IPS DF 6.9 (cell line): ENCODE data around the gene SS18.
"Not testable (repeated sequence)": the region's sequence is repeated elsewhere in the genome, so short reads cannot be mapped to it uniquely, and the experiment has no call there.

Experiments used
- DNase-seq: peaks from one replicate; pipeline ENCODE4 v3.0.0-alpha.2; 2013; ENCODE audit warnings: low read depth, low spot score
- H3K27ac ChIP-seq: one replicate; pipeline ENCODE4 v1.5.1; 2013; ENCODE audit warnings: low read length, control low read depth
- H3K27me3 ChIP-seq: 2 replicates; pipeline ENCODE4 v1.6.1; 2013; ENCODE audit warnings: mild to moderate bottlenecking, low read length; ENCODE audit not compliant: control insufficient read depth, insufficient read depth
- H3K36me3 ChIP-seq: 2 replicates; pipeline ENCODE4 v1.6.1; 2013; ENCODE audit warnings: low read length; ENCODE audit not compliant: control insufficient read depth, insufficient read depth
- H3K4me1 ChIP-seq: 2 replicates; pipeline ENCODE4 v1.6.1; 2013; ENCODE audit warnings: low read length; ENCODE audit not compliant: control insufficient read depth, insufficient read depth
- H3K4me3 ChIP-seq: 2 replicates; pipeline ENCODE4 v1.5.1; 2013; ENCODE audit warnings: mild to moderate bottlenecking, low read length
- H3K9me3 ChIP-seq: 2 replicates; pipeline ENCODE4 v1.6.1; 2013; ENCODE audit warnings: low read length, inconsistent platforms; ENCODE audit not compliant: control insufficient read depth, insufficient read depth
- WGBS: extraction: QIAGEN DNeasy Blood & Tissue Kit; methylation state at CpG from one replicate; pipeline ENCODE4 v1.1.7; 2013; ENCODE audit warnings: mixed read lengths, missing lambda C conversion rate; ENCODE audit not compliant: insufficient read length, insufficient coverage; 5-methylcytosine and 5-hydroxymethylcytosine counted together

The SS18 gene, protein sequence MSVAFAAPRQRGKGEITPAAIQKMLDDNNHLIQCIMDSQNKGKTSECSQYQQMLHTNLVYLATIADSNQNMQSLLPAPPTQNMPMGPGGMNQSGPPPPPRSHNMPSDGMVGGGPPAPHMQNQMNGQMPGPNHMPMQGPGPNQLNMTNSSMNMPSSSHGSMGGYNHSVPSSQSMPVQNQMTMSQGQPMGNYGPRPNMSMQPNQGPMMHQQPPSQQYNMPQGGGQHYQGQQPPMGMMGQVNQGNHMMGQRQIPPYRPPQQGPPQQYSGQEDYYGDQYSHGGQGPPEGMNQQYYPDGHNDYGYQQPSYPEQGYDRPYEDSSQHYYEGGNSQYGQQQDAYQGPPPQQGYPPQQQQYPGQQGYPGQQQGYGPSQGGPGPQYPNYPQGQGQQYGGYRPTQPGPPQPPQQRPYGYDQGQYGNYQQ

DNA sequence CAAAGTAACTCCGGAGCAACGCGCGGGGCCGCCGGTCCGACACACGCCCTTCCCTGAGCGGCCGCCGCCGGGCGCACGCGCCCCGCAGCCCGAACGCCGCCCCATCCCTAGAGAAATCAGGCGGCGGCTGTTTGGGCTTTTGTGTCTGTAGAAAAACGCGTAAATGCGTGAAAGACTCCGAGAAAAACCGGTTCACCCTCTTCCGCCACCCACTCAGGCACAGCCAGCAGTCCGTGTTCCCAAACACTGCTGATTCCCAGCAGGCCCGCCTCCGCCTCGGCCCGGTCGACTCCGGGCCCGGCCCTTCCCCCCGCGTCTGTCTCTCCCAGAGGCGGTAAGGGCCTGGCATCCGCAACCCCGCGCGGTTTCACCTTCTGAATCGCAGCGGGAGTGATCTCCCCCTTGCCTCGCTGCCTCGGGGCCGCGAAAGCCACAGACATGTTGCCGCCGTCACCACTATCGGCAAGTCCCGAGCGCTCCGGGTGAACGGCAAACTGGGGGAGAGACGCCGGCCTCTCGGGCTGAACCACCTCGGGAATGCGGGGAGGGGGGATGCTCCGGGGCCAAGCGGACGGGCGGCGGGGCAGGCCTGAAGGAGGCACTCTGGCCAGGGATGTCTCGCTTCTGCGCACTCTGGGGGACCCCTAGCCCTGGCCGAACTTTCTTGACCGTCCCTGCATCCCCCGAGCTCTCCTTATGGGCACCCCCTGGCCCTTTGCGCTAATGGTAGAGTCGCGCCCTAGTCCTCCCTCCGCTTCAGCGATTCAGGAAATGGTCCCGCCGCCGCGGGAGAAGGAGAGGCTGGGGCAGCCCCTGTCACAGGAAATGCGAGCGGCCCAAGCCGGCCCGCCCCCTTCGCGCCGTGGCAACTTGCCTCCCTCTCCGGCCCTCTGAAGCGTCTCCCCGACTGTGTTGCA is at the start of gene SS18:
Gene SS18 (minus strand): TSS at position 484 of the 917 bp plus-strand sequence. CDS start 44 bp downstream, at position 440.
- Histone ChIP-seq H3K27ac (no peak within 1 kb of the TSS), H3K4me3 (peak within 1 kb of the TSS; percentile 85), H3K9me3 (no peaks in the 10 kb centered on the region), H3K36me3 (no peaks in the 10 kb centered on the region), H3K27me3 (no peaks in the 10 kb centered on the region), H3K4me1 (no peaks in the 10 kb centered on the region)
- no CpG with 5 or more reads among the region's 89 CpGs for WGBS
- peak; percentile 75 for DNase-seq

DNA sequence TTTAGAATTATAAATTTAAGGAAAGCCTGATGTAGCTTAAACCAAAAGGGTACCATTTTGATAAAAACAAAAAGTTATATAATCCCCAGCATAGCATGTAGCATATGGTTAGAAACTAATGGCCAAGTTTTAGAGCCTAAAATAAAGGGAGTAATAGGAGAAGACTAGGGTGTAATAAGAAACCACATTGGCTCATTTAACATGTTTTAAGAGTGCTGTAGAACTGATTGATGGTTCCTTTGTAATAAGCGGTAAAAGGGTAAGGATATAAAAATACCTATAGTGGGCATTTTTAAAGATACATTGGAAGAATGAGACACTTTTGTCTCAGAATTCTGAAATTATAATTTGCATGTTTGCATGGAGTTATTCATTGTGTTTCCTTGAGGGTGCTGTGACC is 45.1 kb upstream of the SS18 start:
- DNase-seq, result no peak
- no peaks in the 10 kb centered on the region for H3K36me3 ChIP-seq
- H3K27me3 ChIP-seq, result no peaks in the 10 kb centered on the region
- WGBS, result no CpG with 5 or more reads among the region's 1 CpG
- no peak overlapping the region for H3K27ac ChIP-seq
- no peaks in the 10 kb centered on the region for H3K9me3 ChIP-seq
- no peaks in the 10 kb centered on the region; the same call in 1 of the 2 replicates for H3K4me1 ChIP-seq
- H3K4me3 ChIP-seq, result no peak overlapping the region

GRCh38 chr18:26134107-26134506 is 43.7 kb upstream of the SS18 start:
- no peaks in the 10 kb centered on the region; the same call in 1 of the 2 replicates for H3K4me1 ChIP-seq
- H3K36me3 ChIP-seq, result no peaks in the 10 kb centered on the region
- H3K27ac ChIP-seq, result no peak overlapping the region
- H3K27me3 ChIP-seq, result no peaks in the 10 kb centered on the region
- no CpG with 5 or more reads among the region's 6 CpGs for WGBS
- DNase-seq, result no peak
- no peak overlapping the region for H3K4me3 ChIP-seq
- no peaks in the 10 kb centered on the region for H3K9me3 ChIP-seq

- DNase-seq, result peak; percentile 9
- no peaks in the 10 kb centered on the region; the same call in 1 of the 2 replicates for H3K4me1 ChIP-seq
Measured at GRCh38 chr18:26133652-26134051, 43.2 kb upstream of the SS18 start, which contains the start of gene PSMA8. TSS of gene PSMA8 (plus strand) at chr18:26133869. CDS start at chr18:26133966, 97 bp downstream.

GRCh38 chr18:26128192-26128591 is 37.8 kb upstream of the SS18 start:
- not testable (repeated sequence) for H3K4me3 ChIP-seq, H3K27ac ChIP-seq, H3K9me3 ChIP-seq, H3K4me1 ChIP-seq, DNase-seq, H3K36me3 ChIP-seq, H3K27me3 ChIP-seq
- WGBS, result no CpG with 5 or more reads among the region's 2 CpGs

More at GRCh38 chr18:26133652-26134051, 43.2 kb upstream of the SS18 start, which contains the start of gene PSMA8:
- no peaks in the 10 kb centered on the region for H3K27me3 ChIP-seq
- no peak within 1 kb of the TSS for H3K4me3 ChIP-seq
- H3K9me3 ChIP-seq, result no peaks in the 10 kb centered on the region
- WGBS, result no CpG with 5 or more reads among the region's 31 CpGs
- no peaks in the 10 kb centered on the region for H3K36me3 ChIP-seq
- H3K27ac ChIP-seq, result no peak within 1 kb of the TSS

DNA sequence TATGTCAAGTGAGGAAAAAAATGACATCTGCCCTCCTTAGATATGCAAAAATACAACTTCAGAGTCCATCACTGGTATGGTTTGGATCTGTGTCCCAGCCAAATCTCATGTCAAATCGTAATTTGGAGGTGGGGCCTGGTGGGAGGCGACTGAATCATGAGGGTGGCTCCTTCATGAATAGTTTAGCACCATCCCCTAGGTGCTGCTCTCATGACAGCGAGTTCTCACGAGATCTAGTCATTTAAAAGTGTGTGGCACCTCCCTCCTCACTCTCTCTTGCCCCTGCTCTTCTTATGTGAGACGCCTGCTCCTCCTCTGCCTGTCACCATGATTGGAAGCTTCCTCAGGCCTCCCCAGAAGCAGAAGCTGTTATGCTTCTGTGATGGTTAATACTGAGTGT is 37.4 kb upstream of the SS18 start:
- Histone ChIP-seq H3K4me1 (no peaks in the 10 kb centered on the region), H3K4me3 (no peak overlapping the region), H3K27ac (no peak overlapping the region), H3K36me3 (no peaks in the 10 kb centered on the region), H3K27me3 (no peaks in the 10 kb centered on the region), H3K9me3 (no peaks in the 10 kb centered on the region)
- no CpG with 5 or more reads among the region's 5 CpGs for WGBS
- no peak for DNase-seq

DNA sequence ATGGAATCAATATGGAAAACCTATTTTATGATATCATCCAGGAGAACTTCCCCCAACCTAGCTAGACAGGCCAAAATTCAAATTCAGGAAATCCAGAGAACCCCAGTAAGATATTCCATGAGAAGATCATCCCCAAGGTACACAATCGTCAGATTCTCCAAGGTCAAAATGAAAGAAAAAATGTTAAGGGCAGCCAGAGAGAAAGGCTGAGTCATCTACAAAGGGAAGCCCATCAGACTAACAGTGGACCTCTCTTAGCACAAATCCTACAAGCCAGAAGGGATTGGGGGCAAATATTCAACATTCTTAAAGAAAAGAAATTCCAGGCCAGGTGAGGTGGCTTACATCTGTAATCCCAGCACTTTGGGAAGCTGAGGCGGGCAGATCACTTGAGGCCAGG is 31.6 kb upstream of the SS18 start:
- H3K4me3 ChIP-seq, H3K9me3 ChIP-seq, H3K4me1 ChIP-seq, H3K36me3 ChIP-seq, DNase-seq, H3K27ac ChIP-seq, H3K27me3 ChIP-seq: not testable (repeated sequence)
- no CpG with 5 or more reads among the region's 2 CpGs for WGBS

DNA sequence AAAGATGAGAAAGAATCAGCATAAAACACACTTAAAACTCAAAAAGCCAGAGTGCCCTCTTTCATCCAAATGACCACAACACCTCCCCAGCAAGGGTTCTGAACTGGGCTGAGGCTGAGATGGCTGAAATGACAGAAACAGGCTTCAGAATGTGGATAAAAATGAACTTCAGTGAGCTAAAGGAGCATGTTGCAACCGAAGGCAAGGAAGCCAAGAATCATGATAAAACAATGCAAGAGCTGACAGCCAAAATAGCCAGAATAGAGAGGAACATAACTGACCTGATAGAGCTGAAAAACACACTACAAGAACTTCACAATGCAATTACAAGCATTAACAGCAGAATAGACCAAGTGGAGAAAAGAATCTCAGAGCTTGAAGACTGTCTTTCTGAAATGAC is 31.1 kb upstream of the SS18 start:
- Histone ChIP-seq H3K36me3 (no peaks in the 10 kb centered on the region), H3K4me1 (no peaks in the 10 kb centered on the region), H3K4me3 (no peak overlapping the region), H3K27me3 (no peaks in the 10 kb centered on the region), H3K9me3 (no peaks in the 10 kb centered on the region), H3K27ac (no peak overlapping the region)
- no peak for DNase-seq
- WGBS, result no CpG with 5 or more reads among the region's 1 CpG

GRCh38 chr18:26119246-26119645 is 28.8 kb upstream of the SS18 start:
- no peak overlapping the region for H3K4me3 ChIP-seq
- DNase-seq, result no peak
- H3K36me3 ChIP-seq, result no peaks in the 10 kb centered on the region
- H3K4me1 ChIP-seq, result no peaks in the 10 kb centered on the region
- 100% methylated on average over 2 of the region's 5 CpGs for WGBS
- H3K9me3 ChIP-seq, result no peaks in the 10 kb centered on the region
- H3K27me3 ChIP-seq, result no peaks in the 10 kb centered on the region
- H3K27ac ChIP-seq, result no peak overlapping the region

- Histone ChIP-seq H3K4me1 (no peaks in the 10 kb centered on the region), H3K9me3 (no peaks in the 10 kb centered on the region), H3K27ac (no peak overlapping the region), H3K27me3 (no peaks in the 10 kb centered on the region), H3K4me3 (no peak overlapping the region), H3K36me3 (no peaks in the 10 kb centered on the region)
- DNase-seq, result no peak
- no CpG with 5 or more reads among the region's 1 CpG for WGBS
Measured at GRCh38 chr18:26104035-26104434, 13.6 kb upstream of the SS18 start.
